GM18505 (cell line): ENCODE results near the gene CCNL2.

Source experiments
- ATAC-seq: cut with Tn5 transposase; IDR thresholded peaks from one replicate; pipeline ENCODE4 v1.9.1; 2021; ENCODE audit not compliant: unreplicated experiment
- POLR2A ChIP-seq: IDR thresholded peaks from 4 replicates; pipeline ENCODE4 v1.6.1; 2011; ENCODE audit warnings: borderline replicate concordance; ENCODE audit not compliant: insufficient read depth, insufficient read length; ENCODE audit errors: extremely low read depth

Gene CCNL2

DNA sequence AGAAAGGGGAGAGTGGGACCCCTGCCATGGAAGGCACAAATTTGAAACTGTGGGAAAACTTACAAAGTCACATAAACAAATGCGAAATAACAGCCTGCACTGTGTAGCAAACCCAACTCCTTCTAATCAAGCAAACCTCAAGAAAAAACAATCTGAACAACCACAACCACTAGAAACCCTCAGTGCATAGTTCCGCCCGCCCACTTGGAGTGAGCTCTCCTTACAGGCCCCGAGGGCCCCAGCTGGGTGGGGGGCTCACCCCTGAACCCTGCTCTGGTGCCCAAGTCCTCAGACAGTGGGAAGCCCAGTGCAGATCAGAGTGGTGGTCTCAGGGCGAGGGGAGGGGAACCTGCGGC, 39.8 kb downstream of the CCNL2 start:
- no peak for TF ChIP-seq POLR2A
- no peak for ATAC-seq

DNA sequence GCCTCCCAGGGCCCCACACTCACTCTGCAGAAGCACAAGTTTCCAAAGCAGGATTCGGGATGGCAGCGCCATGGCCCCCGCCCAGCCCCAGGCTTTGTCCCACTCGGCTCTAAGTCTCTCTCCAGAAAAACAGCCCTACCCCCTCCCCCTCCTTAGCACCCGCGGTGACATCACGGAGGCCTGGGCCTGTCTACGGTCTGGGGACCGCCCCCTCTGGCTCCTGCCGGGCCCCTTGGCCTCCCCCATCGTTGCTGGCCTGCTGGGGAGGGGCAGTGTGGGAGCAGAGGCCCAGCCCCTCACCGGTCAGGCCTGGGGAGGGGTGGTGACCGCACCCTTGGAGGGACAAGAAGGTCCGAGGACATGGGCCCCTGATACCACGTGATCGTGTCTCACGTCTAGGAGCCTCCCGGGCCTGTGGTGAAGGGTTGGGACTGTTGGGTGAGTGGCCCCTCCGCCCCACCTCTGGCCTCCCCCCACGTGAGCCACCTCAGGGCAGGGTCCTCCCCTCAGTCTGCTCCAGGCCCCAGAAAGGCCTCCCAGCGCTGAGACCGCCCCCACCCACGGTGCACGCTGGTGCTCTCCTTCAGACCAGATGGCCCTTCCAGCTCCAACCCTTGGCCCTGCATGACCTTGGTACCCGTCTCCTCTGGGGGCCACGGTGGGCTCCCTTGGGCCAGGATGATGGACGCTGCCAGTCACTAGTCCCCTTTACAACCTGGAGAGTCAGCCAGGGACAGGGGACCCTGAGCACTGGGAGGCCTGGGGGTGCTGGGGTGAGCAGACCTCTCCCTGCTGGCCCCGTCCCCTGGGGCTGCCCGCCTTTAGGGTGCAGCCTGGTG, 40.5 kb downstream of the CCNL2 start, which contains the start of gene MXRA8:
Gene MXRA8, minus strand, starts transcription at position 123 of the 839 bp plus-strand sequence. Its CDS starts 51 bp downstream, at position 72.
- ATAC-seq: no peak
- no peak for TF ChIP-seq POLR2A

DNA sequence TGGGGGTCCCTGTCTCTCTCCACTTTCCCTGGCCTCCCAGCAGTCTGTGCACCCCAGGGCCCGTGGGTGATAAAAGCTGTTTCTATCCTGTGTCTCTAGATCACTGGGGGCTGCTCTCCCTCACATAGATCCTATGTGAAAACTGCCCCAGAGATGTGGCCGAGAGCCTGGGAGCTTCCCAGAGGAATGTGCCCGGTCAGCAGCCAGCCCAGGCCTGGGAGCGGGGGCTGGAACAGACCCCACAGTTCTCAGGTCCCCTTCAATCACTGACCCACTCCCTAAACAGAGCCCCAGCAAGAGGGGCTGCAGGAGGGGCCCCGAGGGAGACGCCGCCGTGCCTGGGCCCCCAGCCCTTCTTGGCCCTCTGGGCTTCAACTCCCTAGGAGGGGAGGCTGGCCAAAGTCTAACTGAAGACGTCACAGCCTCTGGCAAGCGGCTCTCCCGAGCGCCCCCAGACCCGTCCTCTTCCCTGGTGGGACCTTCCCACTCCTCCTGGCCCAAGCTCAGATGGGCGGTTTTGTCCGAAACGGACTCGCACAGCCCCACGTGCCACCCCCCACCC, 41.2 kb downstream of the CCNL2 start:
- no peak for TF ChIP-seq POLR2A
- no peak for ATAC-seq

DNA sequence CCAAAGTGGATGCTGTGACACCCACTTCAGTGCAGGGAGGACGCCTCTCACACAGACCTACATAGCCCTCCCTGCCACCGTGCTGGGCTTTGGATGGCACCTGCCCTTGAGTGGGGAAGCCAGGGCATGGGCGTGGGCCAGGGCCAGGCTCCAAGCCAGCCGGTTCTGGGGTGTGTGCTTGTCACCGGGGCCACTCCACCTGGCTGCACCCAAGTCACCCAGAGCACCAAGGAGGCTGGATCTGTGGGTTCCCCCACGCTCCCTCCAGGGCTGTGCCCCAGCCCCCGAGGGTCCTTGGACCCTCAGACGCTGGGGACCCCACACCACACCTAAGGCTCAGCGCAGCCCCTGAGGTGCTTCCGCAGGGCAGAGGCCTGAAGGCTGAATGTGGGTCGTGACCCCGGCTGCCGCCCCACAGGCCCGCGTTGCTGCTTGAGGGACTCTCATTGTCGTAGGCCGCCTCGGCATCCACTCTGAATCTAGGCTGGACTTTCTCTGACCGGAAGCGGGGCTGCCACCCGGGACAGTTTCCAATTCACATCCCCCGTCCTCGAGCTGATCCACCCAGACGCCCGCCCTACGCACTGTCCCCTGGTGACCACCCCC, 42.2 kb downstream of the CCNL2 start:
- no peak for TF ChIP-seq POLR2A
- no peak for ATAC-seq

DNA sequence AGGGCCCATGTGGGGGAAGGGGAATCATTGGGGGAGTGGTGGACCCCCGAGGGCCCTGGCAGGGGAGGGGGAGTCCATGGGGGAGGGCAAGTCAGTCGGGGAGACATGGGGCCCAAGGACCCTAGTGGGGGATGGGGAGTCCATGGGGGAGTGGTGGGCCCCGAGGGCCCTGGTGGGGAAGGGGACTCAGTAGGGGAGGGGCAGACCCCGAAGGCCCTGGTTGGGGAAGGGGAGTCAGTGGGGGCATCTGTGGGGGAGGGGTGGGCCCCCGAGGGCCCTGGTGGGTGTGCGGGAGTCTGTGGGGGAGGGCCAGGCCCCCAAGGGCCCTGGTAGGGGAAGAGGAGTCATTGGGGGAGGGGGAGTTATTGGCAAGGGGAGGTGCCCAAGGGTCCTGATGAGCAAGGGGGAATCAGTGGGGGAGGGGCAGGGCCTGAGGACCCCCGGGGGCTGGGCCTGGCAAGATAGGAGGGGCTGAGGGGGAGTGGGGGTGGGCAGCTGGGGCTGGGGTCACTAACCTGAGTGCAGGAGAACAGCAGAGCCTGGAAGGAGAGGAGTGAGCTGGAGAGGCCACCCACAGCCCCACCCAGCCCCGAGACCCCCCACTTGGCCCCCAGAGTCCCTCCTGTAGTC, 42.9 kb downstream of the CCNL2 start:
- ATAC-seq: no peak
- TF ChIP-seq POLR2A: no peak

DNA sequence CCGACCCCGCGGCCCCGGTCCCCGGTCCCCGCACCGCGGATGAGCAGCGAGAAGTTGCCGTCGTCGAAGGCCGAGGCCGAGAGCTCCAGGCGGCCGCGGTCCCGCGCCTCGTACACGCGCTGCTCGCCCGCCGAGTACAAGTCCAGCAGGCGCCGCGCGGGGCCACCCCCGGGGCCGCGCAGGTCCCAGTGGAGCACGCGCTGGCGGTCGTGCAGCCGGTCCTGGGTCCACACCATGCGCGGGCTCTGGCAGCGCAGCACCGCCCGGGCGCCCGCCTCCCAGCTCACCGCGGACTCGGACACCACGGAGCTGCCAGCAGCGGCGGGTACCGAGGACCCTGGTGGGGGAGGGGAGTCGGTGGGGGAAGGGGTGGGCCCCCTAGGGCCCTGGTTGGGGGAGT, 43.7 kb downstream of the CCNL2 start:
- ATAC-seq: no peak
- TF ChIP-seq POLR2A: no peak

DNA sequence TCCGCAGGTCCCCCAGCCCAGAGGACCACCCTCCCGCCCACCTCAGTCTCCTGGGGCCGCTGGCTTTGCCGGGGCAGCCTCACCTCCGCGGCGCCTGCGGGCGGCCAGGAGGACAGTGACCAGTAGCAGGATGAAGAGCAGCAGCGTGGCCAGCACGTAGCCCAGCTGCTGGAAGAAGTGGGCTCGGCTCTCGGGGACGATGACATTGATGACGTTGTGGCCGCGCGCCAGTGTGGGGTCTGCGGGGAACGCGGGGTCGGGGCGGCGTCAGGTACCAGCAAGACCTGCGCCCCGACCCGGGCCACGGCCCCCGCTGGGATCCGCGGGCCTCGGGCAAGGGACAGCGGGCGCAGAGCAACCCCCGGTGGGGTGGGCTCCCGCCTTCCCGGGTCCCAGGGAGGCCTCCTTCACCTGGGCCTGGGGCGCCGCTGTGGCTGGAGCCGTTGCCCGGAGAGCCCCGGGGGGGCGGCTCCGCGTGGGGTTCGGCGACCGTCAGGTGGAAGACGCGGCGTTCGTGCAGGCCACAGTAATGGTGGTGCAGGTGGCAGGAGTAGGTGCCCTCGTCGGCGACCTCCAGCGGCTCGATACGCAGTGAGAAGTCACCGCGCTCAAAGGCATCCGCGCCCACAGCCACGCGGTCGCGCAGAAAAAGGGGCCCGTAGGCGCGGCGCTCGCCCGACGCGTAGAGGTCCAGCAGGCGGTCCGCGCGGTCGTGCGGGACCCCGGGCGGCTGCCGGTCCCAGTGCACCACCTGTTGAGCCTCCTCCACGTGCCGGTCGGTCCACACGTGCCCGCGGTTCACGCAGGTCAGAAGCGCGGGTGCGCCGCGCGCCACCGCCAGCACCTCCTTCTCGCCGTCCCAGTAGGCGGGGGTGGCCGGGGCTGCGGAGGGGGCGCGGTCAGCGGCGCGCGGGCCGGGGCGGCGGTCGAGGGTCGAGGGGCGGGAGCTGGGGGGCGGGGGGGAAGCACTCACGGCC, 44.6 kb downstream of the CCNL2 start:
- no peak for TF ChIP-seq POLR2A
- no peak for ATAC-seq

DNA sequence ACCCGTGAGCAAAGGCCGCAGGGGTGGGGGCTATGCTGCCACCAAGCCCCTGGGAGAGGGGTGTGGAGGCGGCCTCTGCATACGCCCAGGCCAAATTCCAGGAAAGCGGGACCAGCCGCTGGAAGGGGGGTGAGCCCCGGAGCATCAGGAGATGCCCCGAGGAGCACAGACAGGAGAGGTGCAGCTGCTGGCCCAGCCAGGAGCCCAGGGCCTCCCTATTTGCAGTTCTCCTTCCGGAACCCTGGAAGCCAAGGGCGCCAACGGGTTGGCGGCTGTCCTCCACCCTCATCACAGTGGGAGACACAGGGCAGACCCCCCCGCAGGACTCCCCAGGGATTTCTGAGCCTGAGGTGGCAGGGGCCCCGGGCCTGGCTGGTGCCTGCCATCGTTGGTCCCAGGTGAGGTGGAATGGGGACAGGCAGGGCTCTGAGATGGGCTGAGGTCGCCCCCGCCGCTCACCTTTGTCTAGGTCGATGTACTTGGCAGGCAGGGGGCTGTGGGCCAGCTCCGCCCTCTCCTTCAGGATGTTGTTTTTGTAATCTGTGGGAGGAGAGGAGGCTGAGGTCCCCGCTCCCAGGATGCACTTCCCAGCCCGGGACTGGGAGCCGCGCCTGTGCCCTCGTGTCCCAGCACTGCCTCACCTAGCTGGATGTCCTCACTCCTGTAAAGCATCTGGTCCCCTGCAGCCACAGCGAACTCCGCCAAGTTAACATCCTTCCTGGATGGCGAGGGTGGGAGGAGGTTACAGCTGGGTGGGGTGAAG, 45.6 kb downstream of the CCNL2 start:
- ATAC-seq: no peak
- TF ChIP-seq POLR2A: no peak

DNA sequence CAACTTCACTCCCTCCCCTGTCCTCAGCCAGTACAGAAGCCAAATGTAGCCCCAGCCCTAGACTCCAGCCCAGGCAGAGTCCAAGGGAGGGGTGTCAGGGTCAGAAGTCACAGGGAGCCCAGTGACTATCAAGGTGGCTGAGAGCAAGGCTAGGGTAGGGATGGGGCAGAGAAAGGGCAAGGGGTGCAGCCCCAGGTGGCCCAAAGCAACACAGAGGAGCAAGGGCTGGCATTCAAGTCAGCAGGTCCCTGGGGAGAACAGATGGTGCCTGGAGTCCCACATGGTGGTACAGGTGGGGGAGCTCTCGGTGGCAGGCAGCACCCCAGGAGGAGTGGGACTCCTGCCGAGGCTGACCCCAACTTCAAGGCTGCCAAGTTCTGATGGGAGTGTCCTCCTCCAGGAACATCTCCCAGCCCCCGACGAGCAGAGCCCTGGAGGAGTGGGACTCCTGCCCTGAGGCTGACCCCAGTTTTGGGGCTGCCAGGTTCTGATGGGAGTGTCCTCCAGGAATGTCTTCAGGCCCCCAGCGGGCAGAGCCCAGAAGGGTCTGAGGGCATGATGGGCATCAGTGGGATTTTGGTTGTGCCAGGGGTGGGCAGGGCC, 46.2 kb downstream of the CCNL2 start:
- TF ChIP-seq POLR2A: no peak
- no peak for ATAC-seq

DNA sequence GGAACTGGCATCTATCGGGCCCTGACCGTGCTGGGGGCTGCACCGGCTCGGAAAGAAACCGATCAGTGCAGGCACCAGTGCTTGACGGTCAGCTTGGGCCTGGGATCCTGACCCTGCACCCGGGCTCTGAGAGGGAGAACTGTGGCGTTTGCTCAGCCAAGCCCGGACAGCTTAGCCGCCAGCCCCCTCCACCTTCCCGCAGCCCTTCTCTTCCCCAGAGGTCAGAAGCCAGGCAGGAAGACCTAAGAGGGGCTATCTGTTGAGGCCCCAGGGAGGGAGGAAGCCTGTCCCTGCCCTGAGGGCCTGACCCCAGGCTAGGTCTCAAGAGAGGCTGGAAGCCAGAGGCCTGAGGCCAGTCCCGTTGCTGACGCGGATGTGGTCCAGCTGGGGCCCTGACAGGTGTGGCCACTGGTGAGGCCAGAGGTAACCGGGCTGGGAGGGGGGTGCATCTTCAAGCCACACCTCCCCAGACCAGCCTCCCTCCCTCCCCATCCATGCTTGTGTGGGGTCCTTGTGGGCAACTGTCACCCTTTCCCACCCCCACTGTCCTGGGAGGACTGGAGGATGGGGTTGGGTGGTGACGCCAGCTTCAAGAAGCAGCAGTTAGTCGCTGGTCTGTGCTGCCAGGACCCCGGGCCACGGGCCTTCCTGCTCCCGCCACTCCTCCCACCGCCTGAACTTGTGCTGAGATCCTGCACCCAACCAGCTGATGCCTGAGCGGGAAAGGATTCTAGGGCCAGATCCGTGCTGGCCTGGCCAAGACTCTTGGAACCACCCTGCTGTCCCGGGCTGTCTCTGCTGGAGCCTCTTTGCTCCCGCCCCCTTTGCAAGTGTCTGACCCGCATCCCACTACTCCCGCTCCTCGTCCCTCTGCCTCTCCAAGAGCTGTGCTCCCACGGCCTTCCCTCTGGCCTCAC, 47.4 kb downstream of the CCNL2 start:
- no peak for TF ChIP-seq POLR2A

DNA sequence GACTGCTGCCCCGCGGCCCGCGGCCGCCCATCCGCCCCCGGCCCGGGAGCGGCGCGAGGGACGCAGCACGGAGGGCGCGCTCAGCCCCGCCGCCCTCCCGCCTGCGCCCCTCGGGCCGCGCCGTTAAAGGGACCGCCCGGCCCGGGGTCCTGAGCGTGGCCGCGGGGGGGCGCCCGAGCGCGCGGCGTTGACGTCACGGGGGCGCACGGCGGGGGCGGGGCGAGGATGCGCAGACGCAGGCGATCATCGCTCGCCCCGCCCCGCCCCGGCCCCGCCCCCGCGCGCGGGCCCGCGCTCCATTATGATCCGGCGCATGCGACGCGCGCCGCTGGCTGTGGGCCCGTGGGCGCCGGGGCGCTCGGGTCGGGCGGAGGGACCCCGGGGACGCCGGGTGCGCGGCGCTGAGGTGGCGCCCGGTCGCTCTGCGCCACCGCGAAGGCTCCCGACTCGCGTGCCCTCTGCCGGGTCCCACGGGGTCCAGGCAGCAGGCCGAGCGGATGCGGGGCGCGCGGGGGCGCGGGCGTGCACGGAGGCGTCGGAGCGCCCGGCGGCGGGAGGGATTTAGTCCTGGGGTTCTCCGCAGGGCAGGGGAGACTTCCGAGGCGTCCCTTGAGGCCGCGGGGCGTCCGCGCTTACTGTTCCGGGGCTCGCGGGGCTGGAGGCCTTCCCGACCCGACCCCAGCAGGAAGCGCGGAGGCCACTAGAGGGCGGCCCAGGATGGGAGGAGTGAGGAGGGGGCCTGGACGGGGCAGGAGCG, 49.7 kb downstream of the CCNL2 start, which contains the start of gene DVL1:
Gene DVL1, minus strand, starts transcription at position 163 of the 757 bp plus-strand sequence. CDS start 353 bp downstream, outside the sequence.
- peak; percentile 58 for ATAC-seq
- peak; percentile 67 for TF ChIP-seq POLR2A

More for the DNA sequence above, 47.4 kb downstream of the CCNL2 start:
- ATAC-seq: no peak
